ENCODE results near the gene RUNX3. TPM values are rescaled to one million over a fixed set of nuclear protein-coding genes. Genes with fewer than 3 reads are reported as not detected.

Gene RUNX3
- total and polyA plus RNA-seq, 2 donors (not counting 1 experiment from before 2014, with no cell fraction given): 86.0 to 127 TPM

- Histone ChIP-seq H2AFZ (ENCODE audit: insufficient read depth, low read depth, low read length, poor library complexity, severe bottlenecking) (no peak overlapping the region), H3K9me3 (ENCODE audit: control extremely low read depth in 1 of 3, control insufficient read depth in 2 of 3, insufficient read depth in 1 of 3, low read length in 2 of 3) (no peaks in the 10 kb centered on the region), H3K9ac (ENCODE audit: low read length) (no peak overlapping the region), H3K79me2 (ENCODE audit: control insufficient read depth, insufficient read depth, low read length) (no peaks in the 10 kb centered on the region), H3K4me3 (ENCODE audit: control extremely low read depth in 1 of 5, extremely low read depth in 1 of 5, insufficient read depth in 1 of 5, low read depth in 2 of 5, low read length in 4 of 5) (no peak overlapping the region), H3K27ac (ENCODE audit: low read length in 2 of 2) (no peak overlapping the region), H3K27me3 (replicated peaks in 1 of 4; ENCODE audit: control extremely low read depth in 1 of 4, control insufficient read depth in 3 of 4, insufficient read depth in 4 of 4, low read length in 3 of 4) (peaks cover 0 to 18% (median 3%) of the 10 kb centered on the region in 4 experiments), H3K4me2 (replicated peaks; ENCODE audit: low read depth, low read length, poor library complexity, severe bottlenecking) (peak overlapping the region; percentile 4), H4K20me1 (ENCODE audit: control insufficient read depth, insufficient read depth, low read length, poor library complexity, severe bottlenecking) (no peaks in the 10 kb centered on the region), H3K4me1 (ENCODE audit: control insufficient read depth in 2 of 2, insufficient read depth in 2 of 2, low read length in 2 of 2) (peaks cover 16 to 17% of the 10 kb centered on the region in 2 donors), H3K36me3 (replicated peaks in 1 of 2; ENCODE audit: control extremely low read depth in 1 of 2, control insufficient read depth in 1 of 2, extremely low read depth in 1 of 2, insufficient read depth in 2 of 2, low read length in 1 of 2) (no peaks in the 10 kb centered on the region)
- Mint-ChIP-seq H3K27ac (no peak overlapping the region), H3K4me3 (no peak overlapping the region), H3K4me1 (peaks cover 18% of the 10 kb centered on the region), H3K9me3 (ENCODE audit: insufficient read depth) (no peaks in the 10 kb centered on the region), H3K27me3 (peaks cover 30% of the 10 kb centered on the region)
- DNase-seq (no peak), ATAC-seq (ENCODE audit: low read depth) (no peak)
- intact Hi-C loops (cut with micrococcal nuclease): no loop called here
- POLR2A ChIA-PET: no interaction called here
- 86% methylated on average over 12 of the region's 17 CpGs for WGBS (ENCODE audit: insufficient coverage)
- TF ChIP-seq EZH2 (IDR thresholded peaks at IDR 0.05; ENCODE audit: borderline replicate concordance, insufficient read depth, low read depth, low read length, poor library complexity, severe bottlenecking) (no peak), CTCF (IDR thresholded peaks at IDR 0.05) (no peak)
- CTCF ChIA-PET: interaction anchor here (1.1 to 1.7 kb wide), 2 partner anchors 11 to 336 kb away, joined by 4 to 5 read pairs; no protein-coding TSS in a partner anchor
Measured at GRCh38 chr1:24866211-24867083, 63.6 kb downstream of the RUNX3 start.

- Histone ChIP-seq H3K4me1 (ENCODE audit: control insufficient read depth in 2 of 2, insufficient read depth in 2 of 2, low read length in 2 of 2) (peaks cover 8 to 10% of the 10 kb centered on the region in 2 donors), H4K20me1 (ENCODE audit: control insufficient read depth, insufficient read depth, low read length, poor library complexity, severe bottlenecking) (no peaks in the 10 kb centered on the region), H3K4me2 (replicated peaks; ENCODE audit: low read depth, low read length, poor library complexity, severe bottlenecking) (no peak overlapping the region), H3K36me3 (replicated peaks in 1 of 2; ENCODE audit: control extremely low read depth in 1 of 2, control insufficient read depth in 1 of 2, extremely low read depth in 1 of 2, insufficient read depth in 2 of 2, low read length in 1 of 2) (no peaks in the 10 kb centered on the region), H3K27me3 (replicated peaks in 1 of 4; ENCODE audit: control extremely low read depth in 1 of 4, control insufficient read depth in 3 of 4, insufficient read depth in 4 of 4, low read length in 3 of 4) (peaks cover 0 to 10% (median 1%) of the 10 kb centered on the region in 4 experiments), H3K9me3 (ENCODE audit: control extremely low read depth in 1 of 3, control insufficient read depth in 2 of 3, insufficient read depth in 1 of 3, low read length in 2 of 3) (no peaks in the 10 kb centered on the region), H3K27ac (ENCODE audit: low read length in 2 of 2) (no peak overlapping the region), H3K79me2 (ENCODE audit: control insufficient read depth, insufficient read depth, low read length) (no peaks in the 10 kb centered on the region), H3K9ac (ENCODE audit: low read length) (no peak overlapping the region), H2AFZ (ENCODE audit: insufficient read depth, low read depth, low read length, poor library complexity, severe bottlenecking) (no peak overlapping the region), H3K4me3 (ENCODE audit: control extremely low read depth in 1 of 5, extremely low read depth in 1 of 5, insufficient read depth in 1 of 5, low read depth in 2 of 5, low read length in 4 of 5) (no peak overlapping the region)
- 100% methylated on average over 1 of the region's 3 CpGs for WGBS (ENCODE audit: insufficient coverage)
- intact Hi-C loops (cut with micrococcal nuclease): no loop called here
- DNase-seq: no peak
- Mint-ChIP-seq H3K4me3 (no peak overlapping the region), H3K27ac (no peak overlapping the region), H3K27me3 (peaks cover 25% of the 10 kb centered on the region), H3K9me3 (ENCODE audit: insufficient read depth) (no peaks in the 10 kb centered on the region), H3K4me1 (peaks cover 11% of the 10 kb centered on the region)
- ChIA-PET POLR2A (no interaction called here), CTCF (interaction anchor here (0.8 to 1.7 kb wide), 3 partner anchors 10 to 337 kb away, joined by 3 to 5 read pairs (median 4); no protein-coding TSS in a partner anchor)
- no peak for ATAC-seq (ENCODE audit: low read depth)
- TF ChIP-seq EZH2 (IDR thresholded peaks at IDR 0.05; ENCODE audit: borderline replicate concordance, insufficient read depth, low read depth, low read length, poor library complexity, severe bottlenecking): no peak
- no peak for TF ChIP-seq CTCF (IDR thresholded peaks at IDR 0.05)
Measured at GRCh38 chr1:24865587-24865986, 64.5 kb downstream of the RUNX3 start.
